Caki2 (cell line): ENCODE results near the gene ARGLU1. TPM values are rescaled to one million over a fixed set of nuclear protein-coding genes. Genes with fewer than 3 reads are reported as not detected.
A peak's percentile ranks its signal among the peaks of the same experiment; 100 is the strongest.

Experiments used
- DNase-seq: peaks from one replicate; pipeline ENCODE4 v3.0.0-alpha.2; 2015; ENCODE audit warnings: low read depth
- in situ Hi-C: cut with HindIII; loops from 2 replicates; pipeline ENCODE4 v1.10.0; 2016; ENCODE audit warnings: low sequenced_read_pairs, low pct_unique_long_range_greater_than_20kb, mixed read lengths
- total RNA-seq: library from RNA; depleted of rRNA; stranded (reverse); fragments of >200 nt; shearing (Covaris generic); gene quantifications from 2 replicates; pipeline ENCODE4 v1.2.3, GENCODE V29; 2014; ENCODE audit warnings: low replicate concordance

ARGLU1 gene
- total RNA-seq, 1 experiment from 2014 or later: 53.1 TPM

GRCh38 chr13:106558527-106558926 lies 9.4 kb downstream of the ARGLU1 start:
- in situ Hi-C loops: no loop called here
- DNase-seq: no peak

DNA sequence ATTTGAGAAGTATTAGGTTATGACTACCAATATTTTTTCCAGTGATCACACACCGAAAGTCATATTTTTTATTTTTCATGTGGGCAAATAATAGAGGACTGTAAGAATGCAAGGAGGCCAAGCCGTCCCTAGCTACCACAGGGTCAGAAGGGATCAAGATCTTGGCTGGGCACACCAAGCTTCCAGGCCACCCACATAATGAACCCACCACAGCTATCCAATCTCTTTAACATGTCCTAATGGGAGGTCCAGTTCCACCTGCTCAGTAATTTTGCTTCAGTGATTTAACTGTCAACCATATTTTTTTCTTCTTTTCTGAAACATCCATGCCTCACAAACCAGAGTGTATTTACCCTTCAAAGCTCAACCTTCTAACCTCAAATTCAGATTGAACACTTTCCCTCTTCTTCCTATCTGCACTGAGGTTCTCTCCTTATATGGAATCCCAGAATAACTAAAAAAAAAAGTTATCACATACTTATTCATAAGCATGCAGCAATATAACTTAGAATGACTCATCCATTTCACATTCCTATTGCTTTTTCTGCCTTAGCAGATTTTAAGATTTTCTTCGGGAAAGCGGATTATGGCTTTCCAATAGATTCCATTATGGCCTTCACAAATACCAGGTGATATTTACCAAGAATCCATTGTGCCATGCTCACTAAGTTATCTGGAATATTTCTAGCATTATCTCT lies 12.2 kb downstream of the ARGLU1 start:
- in situ Hi-C loops: no loop called here
- no peak for DNase-seq

GRCh38 chr13:106551751-106552150 lies 16.2 kb downstream of the ARGLU1 start:
- in situ Hi-C loops: no loop called here
- DNase-seq: no peak

DNA sequence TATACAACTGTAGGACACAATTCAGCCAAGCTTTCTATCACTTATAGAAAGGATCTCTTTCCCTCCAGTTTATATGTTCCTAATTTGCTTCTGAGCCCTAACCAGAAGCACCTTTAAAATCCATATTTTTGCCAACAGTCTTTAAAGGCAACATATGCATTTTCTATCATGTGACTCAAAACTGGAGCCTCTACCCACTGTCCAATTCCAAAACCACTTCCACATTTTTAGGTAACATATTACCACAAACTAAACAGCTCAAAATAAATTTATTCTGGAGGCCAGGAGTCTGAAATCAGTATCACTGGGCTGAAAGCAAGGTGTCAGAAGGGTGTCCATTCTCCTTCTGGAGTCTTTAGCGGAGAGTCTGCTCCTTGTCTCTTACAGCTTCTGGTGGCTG lies 16.6 kb downstream of the ARGLU1 start:
- DNase-seq: no peak
- in situ Hi-C loops: no loop called here

DNA sequence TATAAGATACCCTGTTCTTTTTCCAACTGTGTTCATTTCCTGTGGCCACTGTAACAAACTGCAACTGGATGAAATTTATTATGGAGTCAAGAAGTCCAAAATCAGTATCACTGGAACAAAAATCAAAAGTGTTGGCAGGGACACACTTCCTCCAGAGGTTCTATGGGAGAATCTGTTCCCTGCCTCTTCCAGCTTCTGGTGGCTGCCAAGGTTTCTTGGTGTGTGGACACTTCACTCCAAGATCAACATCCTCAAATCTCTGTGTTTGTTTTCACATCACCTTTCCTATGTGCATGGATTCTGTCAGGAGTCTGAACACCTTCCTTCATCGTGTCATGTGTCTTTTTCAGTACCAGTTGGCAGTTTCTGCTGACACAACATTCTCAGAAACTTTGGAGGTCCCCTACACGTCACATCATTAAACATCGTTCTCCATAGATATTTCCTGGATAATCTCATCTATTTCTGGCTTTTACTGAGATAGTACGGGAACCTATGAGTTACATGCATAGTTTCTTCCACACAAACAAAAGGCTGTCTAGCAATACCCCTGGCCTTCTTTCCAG lies 17.3 kb downstream of the ARGLU1 start:
- in situ Hi-C loops: no loop called here
- no peak for DNase-seq

GRCh38 chr13:106548064-106548696 lies 19.8 kb downstream of the ARGLU1 start:
- in situ Hi-C loops: no loop called here
- DNase-seq: no peak

- DNase-seq: no peak
- in situ Hi-C loops: no loop called here
Observed at GRCh38 chr13:106541826-106542225, 26.1 kb downstream of the ARGLU1 start.

- no peak for DNase-seq
- in situ Hi-C loops: no loop called here
Observed at GRCh38 chr13:106540613-106541012, 27.3 kb downstream of the ARGLU1 start.

- in situ Hi-C loops: no loop called here
- no peak for DNase-seq
Observed at GRCh38 chr13:106537521-106537920, 30.4 kb downstream of the ARGLU1 start.

DNA sequence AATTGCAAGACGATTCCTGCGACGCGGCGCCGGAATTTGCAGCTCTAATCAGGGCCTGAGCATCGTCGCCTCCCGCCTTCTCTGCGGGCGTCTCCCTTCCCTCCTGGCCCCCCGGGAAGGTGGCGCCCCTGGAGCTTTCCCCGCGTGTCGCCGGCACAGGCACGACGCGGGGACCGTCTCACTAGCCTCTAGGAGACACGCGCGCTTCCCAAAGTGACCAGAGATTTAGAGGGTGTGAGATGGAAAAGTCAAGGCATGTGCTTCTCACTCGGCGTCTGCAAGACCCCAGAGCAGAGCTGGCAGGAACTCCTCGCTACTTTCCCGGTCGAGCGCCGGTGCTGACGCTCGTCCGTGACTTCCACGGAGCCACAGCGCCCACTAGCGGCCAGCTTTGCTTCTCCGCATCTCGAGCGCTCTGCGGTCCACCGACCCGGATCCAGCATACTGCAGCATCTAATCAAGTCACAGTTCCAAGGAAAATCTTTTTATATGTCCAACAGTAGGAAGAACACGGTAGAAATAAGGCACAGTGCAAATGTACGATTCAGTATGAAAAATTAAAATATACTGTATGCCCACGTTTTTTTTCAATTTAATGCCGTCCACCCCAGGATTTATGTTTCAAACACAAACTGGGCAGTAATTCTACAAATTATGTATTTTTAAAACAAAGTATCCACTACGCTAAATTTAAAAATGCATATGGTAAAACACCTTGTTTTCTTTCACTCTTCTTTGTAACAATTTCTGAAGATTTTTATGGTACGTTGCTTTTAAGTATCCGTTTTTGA lies 31.5 kb downstream of the ARGLU1 start:
- in situ Hi-C loops: no loop called here
- DNase-seq: peak; percentile 70

- peak; percentile 92 for DNase-seq
- in situ Hi-C loops: no loop called here
Observed at GRCh38 chr13:106535552-106536243, 32.2 kb downstream of the ARGLU1 start, which contains the start of gene EFNB2. Gene EFNB2, minus strand, starts transcription at chr13:106535662. Its CDS starts 698 bp downstream, at chr13:106534964.

DNA sequence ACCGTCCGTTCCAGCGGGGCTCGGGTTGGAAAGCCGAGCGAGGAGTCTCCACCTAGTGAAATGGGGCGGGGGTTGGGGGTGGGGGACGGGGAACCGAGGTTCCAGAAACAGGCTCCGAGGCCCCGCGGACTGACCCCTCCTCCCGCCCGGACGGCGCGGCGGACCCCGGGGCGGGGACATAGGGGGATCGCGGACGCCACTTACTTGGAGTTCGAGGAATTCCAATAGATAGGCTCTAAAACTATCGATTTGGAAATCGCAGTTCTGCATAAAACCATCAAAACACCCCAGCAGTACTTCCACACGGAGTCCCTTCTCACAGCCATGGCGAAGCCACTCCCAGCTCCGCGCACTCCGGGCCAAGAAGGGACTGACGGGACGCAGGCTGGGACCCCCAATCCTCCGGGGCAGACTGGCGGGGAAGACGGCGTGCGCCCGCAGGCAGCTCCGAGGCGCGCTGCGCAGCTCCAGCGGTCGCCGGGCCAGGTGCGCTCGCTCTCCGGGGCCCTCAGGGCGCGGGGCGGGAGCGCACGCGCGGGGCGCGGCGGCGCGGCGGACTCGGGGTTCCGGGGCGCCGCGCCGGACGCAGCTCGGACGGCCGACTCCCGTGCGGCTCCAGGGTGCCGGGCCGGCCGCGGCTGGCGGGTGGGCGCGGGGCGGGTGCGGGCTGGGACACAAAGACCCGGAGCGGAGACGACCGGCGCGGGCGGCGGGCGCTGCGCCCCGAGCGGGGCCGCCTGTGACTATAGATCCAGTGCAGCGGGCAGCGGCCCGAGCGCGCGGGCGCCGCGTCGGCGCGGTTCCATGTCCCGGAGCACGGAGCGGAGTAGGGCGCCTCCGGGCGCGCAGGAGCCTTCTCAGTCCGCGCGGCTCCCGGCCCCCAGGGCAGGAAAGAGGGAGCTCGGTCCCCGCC lies 33.0 kb downstream of the ARGLU1 start:
- in situ Hi-C loops: no loop called here
- peak; percentile 8 for DNase-seq

DNA sequence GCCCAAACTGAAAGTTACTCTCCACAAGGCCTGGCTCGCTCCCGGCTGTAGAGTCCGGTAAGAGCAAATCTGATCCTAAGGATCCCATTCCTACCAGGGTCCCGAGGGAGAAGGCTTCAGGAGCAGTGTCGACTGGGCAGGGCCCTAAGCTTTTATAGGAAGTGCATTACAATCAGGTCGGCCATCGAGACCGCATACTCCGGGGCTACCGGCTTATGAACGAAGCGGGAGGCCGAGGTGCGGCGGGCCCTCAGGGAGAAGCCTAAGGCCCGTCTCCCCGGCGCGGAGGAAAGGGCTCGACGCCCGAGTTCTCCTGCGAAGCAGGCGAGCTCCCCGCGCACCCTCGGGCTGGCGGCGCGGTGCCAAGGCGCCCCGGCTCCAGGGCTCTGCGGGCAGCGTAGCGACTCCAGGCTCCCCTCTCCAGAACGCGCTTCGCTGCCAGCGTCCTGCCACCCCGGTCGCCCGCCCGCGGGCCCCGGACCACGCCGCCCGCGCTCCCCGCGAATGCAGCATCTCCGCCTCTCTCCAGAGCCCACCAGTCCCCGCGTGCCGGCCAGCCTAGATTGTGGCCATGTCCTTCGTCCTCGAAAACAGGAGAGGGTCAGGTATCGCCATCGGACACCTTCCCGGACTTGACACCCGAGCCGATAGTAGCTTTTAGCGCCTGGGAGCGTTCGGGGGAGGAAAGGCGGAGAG lies 33.8 kb downstream of the ARGLU1 start:
- in situ Hi-C loops: no loop called here
- DNase-seq: peak; percentile 54

DNA sequence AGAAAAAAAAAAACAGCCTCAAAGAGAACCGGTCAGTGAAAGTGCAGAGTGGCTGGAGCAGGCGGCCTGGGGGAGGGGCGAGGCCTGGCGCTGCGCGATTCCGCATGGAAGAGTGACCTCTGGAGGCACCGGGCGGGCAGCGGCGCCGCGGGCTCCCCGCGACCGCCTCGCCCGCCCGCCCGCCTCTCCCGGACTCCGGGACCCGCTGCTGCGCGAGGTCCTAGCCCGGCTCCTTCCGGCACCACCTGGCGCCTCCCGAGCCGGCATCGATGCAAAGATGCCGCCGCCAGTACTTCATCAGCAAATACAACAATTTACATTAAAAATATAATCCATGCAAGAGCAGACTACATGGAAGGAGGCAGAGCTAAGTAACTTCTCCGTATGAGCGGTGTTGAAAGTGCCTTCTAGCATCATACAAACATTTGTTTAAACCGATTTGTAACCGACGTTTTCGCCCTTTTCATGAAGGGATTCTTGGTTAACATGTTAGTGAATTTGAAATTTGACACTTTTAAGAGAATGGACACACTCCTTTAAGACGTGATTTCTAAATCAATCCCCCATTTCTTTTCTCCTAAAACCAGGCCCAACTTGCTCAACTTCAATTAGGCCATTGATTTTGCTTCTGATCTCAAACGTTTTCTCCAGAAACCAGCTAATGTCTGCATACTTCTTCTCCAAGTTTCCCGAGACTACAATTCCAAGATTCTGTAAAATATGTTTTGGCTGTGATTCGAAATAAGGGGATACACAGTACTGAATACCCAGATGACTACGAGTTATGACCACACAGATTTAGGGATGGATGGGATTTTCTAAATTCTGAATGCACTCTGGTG lies 34.6 kb downstream of the ARGLU1 start:
- peak; percentile 75 for DNase-seq
- in situ Hi-C loops: no loop called here

GRCh38 chr13:106532111-106532929 lies 35.6 kb downstream of the ARGLU1 start:
- in situ Hi-C loops: no loop called here
- no peak for DNase-seq
